Astrocyte of the cerebellum (primary cell): ENCODE measurements around the gene PSAT1.
"Not testable (repeated sequence)": the region's sequence is repeated elsewhere in the genome, so short reads cannot be mapped to it uniquely, and the experiment has no call there.

Source experiments
- DNase-seq: peaks from one replicate; pipeline ENCODE4 v3.0.0-alpha.2; 2011; ENCODE audit warnings: low read depth
- H3K4me3 ChIP-seq: 2 replicates; pipeline ENCODE4 v1.5.1; 2011; ENCODE audit warnings: mild to moderate bottlenecking, low read depth, low read length, moderate library complexity
- CTCF ChIP-seq: IDR thresholded peaks from 2 replicates; pipeline ENCODE4 v1.5.1; 2012; ENCODE audit warnings: low read length, low read depth, moderate library complexity, mild to moderate bottlenecking; ENCODE audit errors: missing control alignments
- in situ Hi-C: cut with HindIII; loops from 2 replicates; pipeline ENCODE4 v1.10.0; 2017; ENCODE audit warnings: low sequenced_read_pairs

The PSAT1 gene

GRCh38 chr9:78278801-78279200 is 18.1 kb upstream of the PSAT1 start:
- TF ChIP-seq CTCF, result no peak
- no peak for DNase-seq
- in situ Hi-C loops, result no loop called here
- H3K4me3 ChIP-seq, result no peak overlapping the region

GRCh38 chr9:78280982-78281668 is 15.8 kb upstream of the PSAT1 start:
- TF ChIP-seq CTCF, result no peak
- DNase-seq, result peak; percentile 89
- no peak overlapping the region for H3K4me3 ChIP-seq
- in situ Hi-C loops, result no loop called here

GRCh38 chr9:78284181-78284580 is 12.7 kb upstream of the PSAT1 start:
- H3K4me3 ChIP-seq, DNase-seq, in situ Hi-C loops: not testable (repeated sequence)

- DNase-seq, result no peak
- no peak for TF ChIP-seq CTCF
- H3K4me3 ChIP-seq, result no peak overlapping the region
- in situ Hi-C loops, result no loop called here
Observed at GRCh38 chr9:78286125-78286524, 10.8 kb upstream of the PSAT1 start.

GRCh38 chr9:78286946-78287388 is 10.0 kb upstream of the PSAT1 start:
- in situ Hi-C loops, result no loop called here
- H3K4me3 ChIP-seq, result no peak overlapping the region
- DNase-seq, result no peak
- no peak for TF ChIP-seq CTCF

- no peak for DNase-seq
- in situ Hi-C loops, result no loop called here
- no peak overlapping the region for H3K4me3 ChIP-seq
- TF ChIP-seq CTCF, result no peak
Observed at GRCh38 chr9:78288214-78288892, 8.6 kb upstream of the PSAT1 start.

GRCh38 chr9:78289474-78289873 is 7.5 kb upstream of the PSAT1 start:
- DNase-seq, result no peak
- in situ Hi-C loops, result no loop called here
- no peak for TF ChIP-seq CTCF
- H3K4me3 ChIP-seq, result no peak overlapping the region
